A549 treated with Hydrocortisone at 1 μM for 4 hours (cell line): ENCODE results near the gene KLHDC1. TPM values are rescaled to one million over a fixed set of nuclear protein-coding genes. Genes with fewer than 3 reads are reported as not detected.

Experiments
- total RNA-seq: library from RNA; stranded (reverse); fragments of 200-300 nt; extraction: Qiagen RNA extraction; gene quantifications from 5 replicates; pipeline ENCODE4 v1.2.3, GENCODE V29; 2022

The KLHDC1 gene, protein sequence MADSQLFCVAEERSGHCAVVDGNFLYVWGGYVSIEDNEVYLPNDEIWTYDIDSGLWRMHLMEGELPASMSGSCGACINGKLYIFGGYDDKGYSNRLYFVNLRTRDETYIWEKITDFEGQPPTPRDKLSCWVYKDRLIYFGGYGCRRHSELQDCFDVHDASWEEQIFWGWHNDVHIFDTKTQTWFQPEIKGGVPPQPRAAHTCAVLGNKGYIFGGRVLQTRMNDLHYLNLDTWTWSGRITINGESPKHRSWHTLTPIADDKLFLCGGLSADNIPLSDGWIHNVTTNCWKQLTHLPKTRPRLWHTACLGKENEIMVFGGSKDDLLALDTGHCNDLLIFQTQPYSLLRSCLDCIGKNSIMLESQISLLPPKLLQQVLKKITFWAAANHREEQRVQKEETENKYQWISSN
- 0.24 to 0.51 TPM (median 0.36 TPM) in 5 replicates for total RNA-seq

GRCh38 chr14:49692811-49693734, at the start of gene KLHDC1:
Gene KLHDC1 (plus strand): TSS chr14:49693120. CDS start chr14:49693195, 75 bp downstream.

GRCh38 chr14:49687942-49688700, 4.8 kb upstream of the KLHDC1 start, which contains the start of gene POLE2:
Gene POLE2 (minus strand): TSS chr14:49688214. CDS start chr14:49688203, 11 bp downstream.

GRCh38 chr14:49767571-49768300, 74.8 kb downstream of the KLHDC1 start, which contains the start of gene KLHDC2:
Gene KLHDC2 (plus strand): TSS chr14:49768153. CDS start chr14:49768469, 316 bp downstream.

Other genes starting within 250 kb of the KLHDC1 start
- gene RPS29, start 106.7 kb upstream of the KLHDC1 start, total RNA-seq: 4,010 to 5,038 TPM (median 4,429 TPM) in 5 replicates
- 45.4 to 49.8 TPM (median 47.0 TPM) in 5 replicates for gene LRR1, start 94.2 kb upstream of the KLHDC1 start, total RNA-seq
- 416 to 456 TPM (median 441 TPM) in 5 replicates for gene RPL36AL, start 72.5 kb upstream of the KLHDC1 start, total RNA-seq
- gene MGAT2, start 72.3 kb upstream of the KLHDC1 start, total RNA-seq: 46.4 to 52.5 TPM (median 49.6 TPM) in 5 replicates
- 11.3 to 12.6 TPM (median 11.8 TPM) in 5 replicates for gene DNAAF2, start 57.9 kb upstream of the KLHDC1 start, total RNA-seq
- gene POLE2, start 4.9 kb upstream of the KLHDC1 start, total RNA-seq: 10.2 to 16.0 TPM (median 12.4 TPM) in 5 replicates
- 27.9 to 35.6 TPM (median 34.4 TPM) in 5 replicates for gene KLHDC2, start 75.0 kb downstream of the KLHDC1 start, total RNA-seq
- 23.7 to 44.8 TPM (median 31.4 TPM) in 5 replicates for gene NEMF, start 159.7 kb downstream of the KLHDC1 start, total RNA-seq
- gene ARF6, start 200.0 kb downstream of the KLHDC1 start, total RNA-seq: 74.2 to 91.5 TPM (median 84.5 TPM) in 5 replicates